CD14-positive monocyte (primary cell): ENCODE data around the gene SMYD3. TPM values are rescaled to one million over a fixed set of nuclear protein-coding genes. Genes with fewer than 3 reads are reported as not detected.

Experiments used
- DNase-seq, 3 donors: peaks; one replicate each; pipeline ENCODE4 v3.0.0-alpha.2; 2011 to 2022
- H2AFZ ChIP-seq: 2 replicates; pipeline ENCODE4 v1.6.0; 2012; ENCODE audit warnings: mild to moderate bottlenecking, low read depth, low read length, inconsistent platforms; ENCODE audit not compliant: insufficient read depth, poor library complexity, severe bottlenecking
- H3K27ac ChIP-seq, 2 donors: 1 replicate in 1 of 2; 2 replicates in 1 of 2; pipeline ENCODE4 v1.5.1; 2012 to 2013; ENCODE audit warnings: low read length in 2 of 2, control low read depth in 1 of 2, inconsistent platforms in 1 of 2, low read depth in 1 of 2, mild to moderate bottlenecking in 1 of 2
- H3K27me3 ChIP-seq, 2 donors: one replicate each; pipeline versions ENCODE4 v1.6.0 to v1.6.1; 2011 to 2013; ENCODE audit warnings: low read length in 2 of 2; ENCODE audit not compliant: control insufficient read depth in 2 of 2, insufficient read depth in 2 of 2
- H3K36me3 ChIP-seq, 2 donors: replicated peaks in 1 of 2; 1 replicate in 1 of 2; 2 replicates in 1 of 2; pipeline versions ENCODE4 v1.5.1 to v1.6.1; 2012 to 2013; ENCODE audit warnings: low read length in 2 of 2, control low read depth in 1 of 2, inconsistent platforms in 1 of 2, mild to moderate bottlenecking in 1 of 2; ENCODE audit not compliant: insufficient read depth in 2 of 2, control insufficient read depth in 1 of 2
- H3K4me1 ChIP-seq, 2 donors: 1 replicate in 1 of 2; 2 replicates in 1 of 2; pipeline versions ENCODE4 v1.5.1 to v1.6.1; 2012 to 2013; ENCODE audit warnings: low read length in 2 of 2, control low read depth in 1 of 2, inconsistent platforms in 1 of 2, mild to moderate bottlenecking in 1 of 2, moderate library complexity in 1 of 2; ENCODE audit not compliant: insufficient read depth in 2 of 2, control insufficient read depth in 1 of 2
- H3K4me2 ChIP-seq: replicated peaks from 2 replicates; pipeline ENCODE3; 2012; ENCODE audit warnings: low read length, moderate library complexity, mild to moderate bottlenecking; ENCODE audit not compliant: poor library complexity, severe bottlenecking; ENCODE audit errors: extremely low read depth
- H3K4me3 ChIP-seq, 3 experiments: fragments of 200-600 bp in 1 of 3; sonication (generic) in 1 of 3; replicated peaks in 1 of 3; 1 replicate in 2 of 3; 2 replicates in 1 of 3; pipeline ENCODE4 v1.5.1; 2011 to 2013; ENCODE audit warnings: low read length in 3 of 3, mild to moderate bottlenecking in 3 of 3, control low read depth in 2 of 3, low read depth in 2 of 3, inconsistent platforms in 1 of 3, moderate library complexity in 1 of 3
- H3K79me2 ChIP-seq: 2 replicates; pipeline ENCODE4 v1.6.0; 2012; ENCODE audit warnings: mild to moderate bottlenecking, control low read depth, inconsistent platforms, low read length, moderate library complexity; ENCODE audit not compliant: insufficient read depth
- H3K9ac ChIP-seq: 2 replicates; pipeline ENCODE4 v1.6.0; 2017; ENCODE audit warnings: low read length, mild to moderate bottlenecking; ENCODE audit not compliant: insufficient read depth, poor library complexity, severe bottlenecking
- H3K9me3 ChIP-seq, 2 donors: replicated peaks in 1 of 2; 1 replicate in 1 of 2; 2 replicates in 1 of 2; pipeline versions ENCODE4 v1.5.1 to v1.6.1; 2012 to 2013; ENCODE audit warnings: low read length in 2 of 2, control low read depth in 1 of 2; ENCODE audit not compliant: control insufficient read depth in 1 of 2, insufficient read depth in 1 of 2
- H4K20me1 ChIP-seq: 2 replicates; pipeline ENCODE4 v1.6.0; 2012; ENCODE audit warnings: mild to moderate bottlenecking, low read length, control low read depth, moderate library complexity; ENCODE audit not compliant: insufficient read depth
- H3K27ac Mint-ChIP-seq, 7 donors: one replicate each; pipeline ENCODE4 v1.8.0; 2020; ENCODE audit warnings: mild to moderate bottlenecking in 7 of 7, mixed read lengths in 7 of 7, moderate library complexity in 6 of 7, inconsistent platforms in 2 of 7
- H3K27me3 Mint-ChIP-seq, 3 donors: one replicate each; pipeline ENCODE4 v1.8.0; 2021 to 2022; ENCODE audit warnings: low read depth in 3 of 3, mild to moderate bottlenecking in 3 of 3, mixed read lengths in 3 of 3, moderate library complexity in 3 of 3, inconsistent platforms in 1 of 3
- H3K36me3 Mint-ChIP-seq, 2 donors: one replicate each; pipeline ENCODE4 v1.8.0; 2020; ENCODE audit warnings: mixed read lengths in 2 of 2, inconsistent platforms in 1 of 2, mild to moderate bottlenecking in 1 of 2
- H3K4me1 Mint-ChIP-seq: one replicate; pipeline ENCODE4 v1.8.0; 2020; ENCODE audit warnings: mild to moderate bottlenecking, mixed read lengths
- H3K4me3 Mint-ChIP-seq, 2 donors: one replicate each; pipeline ENCODE4 v1.8.0; 2020; ENCODE audit warnings: mild to moderate bottlenecking in 2 of 2, mixed read lengths in 2 of 2, moderate library complexity in 1 of 2
- H3K9me3 Mint-ChIP-seq, 7 donors: one replicate each; pipeline ENCODE4 v1.8.0; 2020 to 2022; ENCODE audit warnings: mixed read lengths in 7 of 7, mild to moderate bottlenecking in 6 of 7, moderate library complexity in 6 of 7, inconsistent platforms in 2 of 7
- CTCF ChIP-seq: fragments of 200-600 bp; IDR thresholded peaks from one replicate; pipeline ENCODE4 v1.8.0; 2022; ENCODE audit warnings: antibody characterized with exemption, mild to moderate bottlenecking
- WGBS: methylation state at CpG from one replicate; pipeline ENCODE4 v1.1.5; 2013; ENCODE audit warnings: missing lambda C conversion rate; ENCODE audit not compliant: insufficient coverage; 5-methylcytosine and 5-hydroxymethylcytosine counted together
- intact Hi-C, 2 donors: fragments of 100-400 bp; cut with micrococcal nuclease; formaldehyde crosslinking; loops; one replicate each; pipeline versions ENCODE4 v1.15.0 to v1.15.1; 2023
- polyA plus RNA-seq, 3 donors: library from polyadenylated mRNA; depleted of rRNA in 1 of 3; unstranded in 2 of 3; stranded (reverse) in 1 of 3; fragments of 300-500 nt in 2 of 3; fragments of >200 nt in 1 of 3; fragmentation: Illumina TruSeq in 2 of 3; gene quantifications; 1 replicate in 2 of 3; 2 replicates in 1 of 3; pipeline ENCODE4 v1.2.3, GENCODE V29; 2012 to 2021

The SMYD3 gene
- polyA plus RNA-seq, 3 donors = 2.7 to 8.4 (median 4.0) TPM

- Histone ChIP-seq H3K79me2 (no peaks in the 10 kb centered on the region), H2AFZ (no peak overlapping the region), H3K27ac (no peak overlapping the region), H3K4me2 (no peak overlapping the region), H3K36me3 (no peaks in the 10 kb centered on the region), H3K9me3 (peaks cover 0 to 5% of the 10 kb centered on the region in 2 donors), H3K4me1 (no peaks in the 10 kb centered on the region), H4K20me1 (no peaks in the 10 kb centered on the region), H3K9ac (no peak overlapping the region), H3K4me3 (no peak overlapping the region), H3K27me3 (no peaks in the 10 kb centered on the region)
- WGBS = 100% methylated on average over 1 of the region's 3 CpGs
- Mint-ChIP-seq H3K36me3 (peaks cover 0 to 6% of the 10 kb centered on the region in 2 donors), H3K27ac (no peak overlapping the region), H3K27me3 (peaks cover 0 to 2% (median 0%) of the 10 kb centered on the region in 3 donors), H3K4me3 (no peak overlapping the region), H3K4me1 (peaks cover 6% of the 10 kb centered on the region), H3K9me3 (peaks cover 0 to 2% (median 0%) of the 10 kb centered on the region in 7 donors)
- intact Hi-C loops = no loop called here
- TF ChIP-seq CTCF = no peak
- no peak for DNase-seq
Measured at GRCh38 chr1:245903851-245904250, 603.2 kb downstream of the SMYD3 start.

- H3K4me3 Mint-ChIP-seq = no peak overlapping the region
- Histone ChIP-seq H3K9me3 (peaks cover 0 to 5% of the 10 kb centered on the region in 2 donors), H3K4me3 (no peak overlapping the region), H3K79me2 (no peaks in the 10 kb centered on the region), H2AFZ (no peak overlapping the region), H3K27me3 (no peaks in the 10 kb centered on the region), H3K27ac (no peak overlapping the region), H3K4me1 (no peaks in the 10 kb centered on the region), H3K4me2 (no peak overlapping the region), H3K36me3 (no peaks in the 10 kb centered on the region), H4K20me1 (no peaks in the 10 kb centered on the region), H3K9ac (no peak overlapping the region)
- H3K27ac Mint-ChIP-seq = no peak overlapping the region
- intact Hi-C loops = no loop called here
- no peak for DNase-seq
- no CpG with 5 or more reads among the region's 1 CpG for WGBS
- peaks cover 0 to 2% (median 0%) of the 10 kb centered on the region in 3 donors for H3K27me3 Mint-ChIP-seq
- peaks cover 0 to 6% of the 10 kb centered on the region in 2 donors for H3K36me3 Mint-ChIP-seq
- H3K4me1 Mint-ChIP-seq = peaks cover 13% of the 10 kb centered on the region
- peaks cover 0 to 2% (median 0%) of the 10 kb centered on the region in 7 donors for H3K9me3 Mint-ChIP-seq
- TF ChIP-seq CTCF = no peak
Measured at GRCh38 chr1:245901565-245901964, 605.5 kb downstream of the SMYD3 start.
